Fibroblast of villous mesenchyme (primary cell): Measurements from ENCODE around the gene C14orf132. TPM values are rescaled to one million over a fixed set of nuclear protein-coding genes. Genes with fewer than 3 reads are reported as not detected.

Experiments
- DNase-seq: peaks from one replicate; pipeline ENCODE4 v3.0.0-alpha.2; 2010; ENCODE audit warnings: low read depth
- H3K4me3 ChIP-seq: 2 replicates; pipeline ENCODE4 v1.5.1; 2011; ENCODE audit warnings: low read depth, mild to moderate bottlenecking, low read length
- CTCF ChIP-seq: IDR thresholded peaks from 2 replicates; pipeline ENCODE4 v1.5.1; 2012; ENCODE audit warnings: low read depth, mild to moderate bottlenecking, low read length; ENCODE audit not compliant: insufficient read depth
- total RNA-seq: library from RNA; depleted of rRNA; stranded (reverse); fragments of >200 nt; gene quantifications from 2 replicates; pipeline ENCODE4 v1.2.3, GENCODE V29; 2012

C14orf132 gene
- total RNA-seq, 1 donor: 22.9 TPM

GRCh38 chr14:96117960-96118359 lies 78.8 kb downstream of the C14orf132 start:
- H3K4me3 ChIP-seq: no peak overlapping the region
- no peak for TF ChIP-seq CTCF
- DNase-seq: no peak

DNA sequence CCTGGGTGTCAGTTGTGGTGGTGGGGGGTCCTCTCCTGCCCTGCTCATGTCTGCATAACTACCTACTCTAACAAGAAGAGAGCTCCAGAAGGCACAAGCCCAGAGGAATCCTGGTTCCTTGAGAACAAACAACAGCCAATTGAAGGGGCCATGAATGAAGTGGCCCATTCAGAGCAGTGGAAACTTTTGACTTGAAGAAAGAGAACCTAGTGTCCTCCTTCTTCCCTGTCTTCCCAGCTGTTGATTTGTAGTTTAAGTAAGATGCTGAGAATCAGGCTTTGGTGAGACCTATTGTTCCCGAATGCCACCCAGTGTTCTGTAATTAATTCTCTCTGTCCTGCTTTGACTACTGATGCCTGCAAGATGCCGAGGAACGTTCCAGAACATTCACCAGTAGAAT lies 79.2 kb downstream of the C14orf132 start:
- no peak overlapping the region for H3K4me3 ChIP-seq
- no peak for TF ChIP-seq CTCF
- no peak for DNase-seq

DNA sequence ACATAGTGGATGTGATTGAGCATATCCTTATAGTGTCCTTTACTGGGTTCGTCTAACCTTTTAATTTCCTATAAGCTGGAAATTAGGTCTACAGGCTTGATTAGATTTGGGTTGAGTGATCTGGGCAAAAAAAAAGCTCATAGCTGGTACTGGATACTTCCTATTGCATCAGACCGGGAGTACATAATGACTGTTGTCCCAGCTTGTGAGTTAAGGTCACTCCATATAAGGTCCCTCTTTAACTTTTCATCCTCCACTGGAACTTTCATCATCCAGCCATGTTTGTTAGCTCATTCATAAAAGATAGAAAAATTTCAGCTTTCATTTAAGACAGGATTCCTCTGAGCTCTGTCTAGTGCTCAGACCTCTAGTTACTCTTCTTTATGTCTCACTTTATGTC lies 80.8 kb downstream of the C14orf132 start:
- no peak overlapping the region for H3K4me3 ChIP-seq
- TF ChIP-seq CTCF: no peak
- DNase-seq: peak; percentile 48

GRCh38 chr14:96120392-96120791 lies 81.2 kb downstream of the C14orf132 start:
- no peak for DNase-seq
- TF ChIP-seq CTCF: no peak
- no peak overlapping the region for H3K4me3 ChIP-seq

GRCh38 chr14:96120941-96121340 lies 81.8 kb downstream of the C14orf132 start:
- H3K4me3 ChIP-seq: no peak overlapping the region
- DNase-seq: no peak
- no peak for TF ChIP-seq CTCF

DNA sequence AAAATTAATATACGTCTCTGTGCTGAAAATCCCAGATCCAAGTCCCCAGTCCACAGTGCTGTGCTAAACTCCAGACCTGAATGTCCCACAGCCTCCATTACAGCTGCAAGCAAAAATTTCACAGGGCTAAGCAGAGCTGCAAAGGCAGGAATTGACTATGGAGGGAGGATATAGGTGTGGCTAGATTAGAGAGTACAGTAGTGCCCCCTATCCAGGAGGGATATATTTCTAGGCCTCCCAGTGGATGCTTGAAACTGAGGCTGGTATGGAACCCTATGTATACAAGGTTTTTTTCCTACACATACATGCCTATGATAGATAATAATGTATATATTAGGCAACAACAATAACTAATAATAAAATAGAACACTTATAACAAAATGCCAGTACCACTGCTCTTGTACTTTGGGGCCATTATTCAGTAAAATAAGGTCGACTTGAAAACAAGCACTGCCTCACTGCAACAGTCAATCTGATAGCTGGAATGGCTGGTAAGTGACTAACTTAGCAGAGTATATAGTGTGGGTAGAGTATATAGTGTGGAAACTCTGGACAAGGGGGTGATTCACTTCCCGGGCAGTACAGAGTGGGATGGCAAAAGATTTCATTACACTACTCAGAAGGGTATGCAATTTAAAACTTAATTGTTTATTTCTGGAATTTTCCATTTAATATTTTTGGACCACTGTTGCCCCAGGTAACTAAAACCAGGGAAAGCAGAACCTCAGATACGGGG lies 82.7 kb downstream of the C14orf132 start:
- H3K4me3 ChIP-seq: no peak overlapping the region
- DNase-seq: peak; percentile 74
- no peak for TF ChIP-seq CTCF

DNA sequence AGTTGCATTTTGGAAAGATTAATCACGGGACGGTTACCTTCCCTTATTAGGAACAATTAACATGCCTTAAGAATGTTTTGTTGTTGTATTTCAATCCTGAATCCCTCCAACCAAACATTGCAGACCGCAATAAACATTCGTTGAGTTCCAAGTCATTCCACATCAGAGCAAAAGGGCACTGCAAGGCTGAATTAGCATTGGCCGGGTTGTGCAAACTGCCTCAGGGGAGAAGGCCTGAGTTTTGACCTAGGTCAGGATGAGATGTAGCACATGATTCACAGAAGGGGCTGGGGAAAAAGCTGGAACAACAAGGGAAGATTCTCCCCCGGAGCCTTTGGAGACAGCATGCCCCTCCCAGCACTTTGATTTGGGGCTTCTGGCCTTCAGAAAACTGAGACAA lies 83.3 kb downstream of the C14orf132 start:
- no peak for TF ChIP-seq CTCF
- H3K4me3 ChIP-seq: no peak overlapping the region
- DNase-seq: peak; percentile 92
